Measurements from ENCODE around the gene NKX1-2.

- TF ChIP-seq, protein P1, sequence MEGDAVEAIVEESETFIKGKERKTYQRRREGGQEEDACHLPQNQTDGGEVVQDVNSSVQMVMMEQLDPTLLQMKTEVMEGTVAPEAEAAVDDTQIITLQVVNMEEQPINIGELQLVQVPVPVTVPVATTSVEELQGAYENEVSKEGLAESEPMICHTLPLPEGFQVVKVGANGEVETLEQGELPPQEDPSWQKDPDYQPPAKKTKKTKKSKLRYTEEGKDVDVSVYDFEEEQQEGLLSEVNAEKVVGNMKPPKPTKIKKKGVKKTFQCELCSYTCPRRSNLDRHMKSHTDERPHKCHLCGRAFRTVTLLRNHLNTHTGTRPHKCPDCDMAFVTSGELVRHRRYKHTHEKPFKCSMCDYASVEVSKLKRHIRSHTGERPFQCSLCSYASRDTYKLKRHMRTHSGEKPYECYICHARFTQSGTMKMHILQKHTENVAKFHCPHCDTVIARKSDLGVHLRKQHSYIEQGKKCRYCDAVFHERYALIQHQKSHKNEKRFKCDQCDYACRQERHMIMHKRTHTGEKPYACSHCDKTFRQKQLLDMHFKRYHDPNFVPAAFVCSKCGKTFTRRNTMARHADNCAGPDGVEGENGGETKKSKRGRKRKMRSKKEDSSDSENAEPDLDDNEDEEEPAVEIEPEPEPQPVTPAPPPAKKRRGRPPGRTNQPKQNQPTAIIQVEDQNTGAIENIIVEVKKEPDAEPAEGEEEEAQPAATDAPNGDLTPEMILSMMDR (conservative IDR thresholded peaks at IDR 0.05): no peak
- no peak for TF ChIP-seq ZFX (IDR thresholded peaks at IDR 0.05)
Observed at GRCh38 chr10:124449170-124450011, 444 bp downstream of the NKX1-2 start.

All from C4-2B (cell line).